Thymus (tissue), 11 donors: ENCODE data around the gene SMARCA4. TPM values are rescaled to one million over a fixed set of nuclear protein-coding genes. Genes with fewer than 3 reads are reported as not detected.
"Not testable (repeated sequence)": the region's sequence is repeated elsewhere in the genome, so short reads cannot be mapped to it uniquely, and the experiment has no call there.

Experiments
- DNase-seq, 9 donors: peaks; one replicate each; pipeline ENCODE4 v3.0.0-alpha.2; 2013; ENCODE audit warnings: low spot score in 9 of 9, low read depth in 6 of 9, missing footprints in 1 of 9
- H3K27ac ChIP-seq, 2 donors: one replicate each; pipeline ENCODE4 v1.5.1; 2013; ENCODE audit warnings: control low read depth in 1 of 2, low read depth in 1 of 2, low read length in 1 of 2, mild to moderate bottlenecking in 1 of 2, moderate library complexity in 1 of 2
- H3K27me3 ChIP-seq, 2 donors: one replicate each; pipeline ENCODE4 v1.5.1; 2013; ENCODE audit warnings: low read length in 1 of 2; ENCODE audit not compliant: control insufficient read depth in 2 of 2, insufficient read depth in 1 of 2
- H3K36me3 ChIP-seq, 2 donors: one replicate each; pipeline ENCODE4 v1.5.1; 2013; ENCODE audit warnings: low read length in 1 of 2, mild to moderate bottlenecking in 1 of 2, moderate library complexity in 1 of 2; ENCODE audit not compliant: control insufficient read depth in 2 of 2, insufficient read depth in 2 of 2
- H3K4me1 ChIP-seq, 2 donors: one replicate each; pipeline ENCODE4 v1.5.1; 2013; ENCODE audit warnings: low read length in 2 of 2; ENCODE audit not compliant: control insufficient read depth in 2 of 2, insufficient read depth in 2 of 2
- H3K4me3 ChIP-seq, 2 donors: one replicate each; pipeline ENCODE4 v1.5.1; 2013; ENCODE audit warnings: low read length in 2 of 2, control low read depth in 1 of 2, mild to moderate bottlenecking in 1 of 2
- H3K9me3 ChIP-seq, 2 donors: one replicate each; pipeline ENCODE4 v1.5.1; 2013; ENCODE audit warnings: low read length in 1 of 2, mild to moderate bottlenecking in 1 of 2; ENCODE audit not compliant: control insufficient read depth in 2 of 2, insufficient read depth in 1 of 2
- WGBS: extraction: QIAGEN DNeasy Blood & Tissue Kit; methylation state at CpG from one replicate; pipeline ENCODE4 v1.1.7; 2013; 5-methylcytosine and 5-hydroxymethylcytosine counted together
- polyA plus RNA-seq: library from polyadenylated mRNA; stranded (reverse); fragments of 200-250 nt; gene quantifications from one replicate; pipeline ENCODE4 v1.2.3, GENCODE V29; 2013
- total RNA-seq: library from RNA; stranded (reverse); fragments of 120-200 nt; gene quantifications from one replicate; pipeline ENCODE4 v1.2.4, GENCODE V29; 2013
- donor health status: healthy.

SMARCA4 gene
- total and polyA plus RNA-seq, 2 donors, result 76.6 to 88.0 TPM

- WGBS, result 98% methylated on average over 8 of the region's 8 CpGs
- Histone ChIP-seq H3K36me3 (peaks cover 31 to 42% of the 10 kb centered on the region in 2 donors), H3K9me3 (peaks cover 1 to 6% of the 10 kb centered on the region in 2 donors), H3K27me3 (no peaks in the 10 kb centered on the region), H3K4me1 (peaks cover 0 to 6% of the 10 kb centered on the region in 2 donors), H3K4me3 (no peak overlapping the region), H3K27ac (no peak overlapping the region)
- DNase-seq, result no peak
Measured at GRCh38 chr19:11067356-11068113, 106.7 kb downstream of the SMARCA4 start.

GRCh38 chr19:11069561-11069960 lies 108.7 kb downstream of the SMARCA4 start:
- Histone ChIP-seq H3K9me3 (peaks cover 1 to 6% of the 10 kb centered on the region in 2 donors), H3K4me3 (no peak overlapping the region), H3K4me1 (peaks cover 0 to 9% of the 10 kb centered on the region in 2 donors), H3K27ac (no peak overlapping the region), H3K27me3 (no peaks in the 10 kb centered on the region), H3K36me3 (peaks cover 25 to 29% of the 10 kb centered on the region in 2 donors)
- 95% methylated on average over 9 of the region's 9 CpGs for WGBS
- no peak for DNase-seq

GRCh38 chr19:11070123-11070522 lies 109.3 kb downstream of the SMARCA4 start:
- WGBS, result 97% methylated on average over 4 of the region's 4 CpGs
- DNase-seq, result no peak

GRCh38 chr19:11073568-11073967 lies 112.7 kb downstream of the SMARCA4 start:
- no peak for DNase-seq
- no peaks in the 10 kb centered on the region for H3K36me3 ChIP-seq
- H3K27ac ChIP-seq, result no peak overlapping the region
- WGBS, result 92% methylated on average over 9 of the region's 9 CpGs
- H3K4me3 ChIP-seq, result no peak overlapping the region
- H3K27me3 ChIP-seq, result no peaks in the 10 kb centered on the region
- peaks cover 0 to 8% of the 10 kb centered on the region in 2 donors for H3K9me3 ChIP-seq
- H3K4me1 ChIP-seq, result peaks cover 0 to 10% of the 10 kb centered on the region in 2 donors

More at GRCh38 chr19:11070123-11070522, 109.3 kb downstream of the SMARCA4 start:
- Histone ChIP-seq H3K27me3 (no peaks in the 10 kb centered on the region), H3K4me3 (no peak overlapping the region), H3K36me3 (peaks cover 19 to 23% of the 10 kb centered on the region in 2 donors), H3K9me3 (peaks cover 1 to 7% of the 10 kb centered on the region in 2 donors), H3K4me1 (peaks cover 0 to 10% of the 10 kb centered on the region in 2 donors), H3K27ac (no peak overlapping the region)

- 96% methylated on average over 9 of the region's 9 CpGs for whole genome bisulfite sequencing
- H3K27me3 ChIP-seq, H3K4me1 ChIP-seq, H3K27ac ChIP-seq, DNase-seq, H3K4me3 ChIP-seq, H3K9me3 ChIP-seq, H3K36me3 ChIP-seq: not testable (repeated sequence)
Measured at GRCh38 chr19:11076792-11077191, 116.0 kb downstream of the SMARCA4 start.

GRCh38 chr19:11078893-11079292 lies 118.1 kb downstream of the SMARCA4 start:
- DNase-seq, result no peak
- Histone ChIP-seq H3K4me1 (peaks cover 0 to 4% of the 10 kb centered on the region in 2 donors), H3K36me3 (no peaks in the 10 kb centered on the region), H3K9me3 (peaks cover 0 to 8% of the 10 kb centered on the region in 2 donors), H3K4me3 (no peak overlapping the region), H3K27me3 (no peaks in the 10 kb centered on the region), H3K27ac (no peak overlapping the region)
- WGBS, result 98% methylated on average over 11 of the region's 11 CpGs

GRCh38 chr19:11079999-11080398 lies 119.2 kb downstream of the SMARCA4 start:
- Histone ChIP-seq H3K9me3 (peaks cover 0 to 8% of the 10 kb centered on the region in 2 donors), H3K4me3 (no peak overlapping the region), H3K4me1 (no peaks in the 10 kb centered on the region), H3K27ac (no peak overlapping the region), H3K27me3 (no peaks in the 10 kb centered on the region), H3K36me3 (no peaks in the 10 kb centered on the region)
- 97% methylated on average over 9 of the region's 9 CpGs for WGBS
- DNase-seq, result no peak

- no peaks in the 10 kb centered on the region for H3K36me3 ChIP-seq
- H3K4me3 ChIP-seq, result no peak overlapping the region
- H3K27me3 ChIP-seq, result peaks cover 0 to 2% of the 10 kb centered on the region in 2 donors
- H3K27ac ChIP-seq, result peak overlapping the region in 1 of 2 donors; percentile 93
- no peak for DNase-seq
- H3K4me1 ChIP-seq, result peaks cover 9 to 49% of the 10 kb centered on the region in 2 donors
- no peaks in the 10 kb centered on the region for H3K9me3 ChIP-seq
- 97% methylated on average over 4 of the region's 4 CpGs for WGBS
Measured at GRCh38 chr19:11087870-11088505, 127.2 kb downstream of the SMARCA4 start.
